Neutrophil (primary cell): Measurements from ENCODE around the gene CD151.

ENCODE experiments used
- H3K27ac ChIP-seq: fragments of 200-600 bp; sonication (generic); 2 replicates; pipeline ENCODE4 v1.5.1; 2016; ENCODE audit warnings: mild to moderate bottlenecking, moderate library complexity
- H3K27me3 ChIP-seq: fragments of 200-600 bp; sonication (generic); 2 replicates; pipeline ENCODE4 v1.6.0; 2016; ENCODE audit warnings: mild to moderate bottlenecking
- H3K36me3 ChIP-seq: fragments of 200-600 bp; sonication (generic); 2 replicates; pipeline ENCODE4 v1.5.1; 2017
- H3K4me1 ChIP-seq, 2 experiments: fragments of 200-600 bp in 1 of 2; sonication (generic) in 1 of 2; 1 replicate in 1 of 2; 2 replicates in 1 of 2; pipeline versions ENCODE4 v1.5.1 to v1.6.1; 2013 to 2016; ENCODE audit warnings: low read depth in 1 of 2, low read length in 1 of 2, mild to moderate bottlenecking in 1 of 2, moderate library complexity in 1 of 2; ENCODE audit not compliant: control insufficient read depth in 1 of 2, insufficient read depth in 1 of 2
- H3K4me3 ChIP-seq, 2 experiments: fragments of 200-600 bp in 1 of 2; sonication (generic) in 1 of 2; 1 replicate in 1 of 2; 2 replicates in 1 of 2; pipeline ENCODE4 v1.5.1; 2013 to 2016; ENCODE audit warnings: low read depth in 1 of 2, low read length in 1 of 2, mild to moderate bottlenecking in 1 of 2, moderate library complexity in 1 of 2
- H3K9me3 ChIP-seq: fragments of 200-600 bp; sonication (generic); 2 replicates; pipeline ENCODE4 v1.5.1; 2016
- TF ChIP-seq, protein P1 (sequence below): fragments of 200-600 bp; sonication (generic); IDR thresholded peaks from 2 replicates; pipeline ENCODE4 v1.5.1; 2016; ENCODE audit warnings: antibody characterized with exemption

The CD151 gene

DNA sequence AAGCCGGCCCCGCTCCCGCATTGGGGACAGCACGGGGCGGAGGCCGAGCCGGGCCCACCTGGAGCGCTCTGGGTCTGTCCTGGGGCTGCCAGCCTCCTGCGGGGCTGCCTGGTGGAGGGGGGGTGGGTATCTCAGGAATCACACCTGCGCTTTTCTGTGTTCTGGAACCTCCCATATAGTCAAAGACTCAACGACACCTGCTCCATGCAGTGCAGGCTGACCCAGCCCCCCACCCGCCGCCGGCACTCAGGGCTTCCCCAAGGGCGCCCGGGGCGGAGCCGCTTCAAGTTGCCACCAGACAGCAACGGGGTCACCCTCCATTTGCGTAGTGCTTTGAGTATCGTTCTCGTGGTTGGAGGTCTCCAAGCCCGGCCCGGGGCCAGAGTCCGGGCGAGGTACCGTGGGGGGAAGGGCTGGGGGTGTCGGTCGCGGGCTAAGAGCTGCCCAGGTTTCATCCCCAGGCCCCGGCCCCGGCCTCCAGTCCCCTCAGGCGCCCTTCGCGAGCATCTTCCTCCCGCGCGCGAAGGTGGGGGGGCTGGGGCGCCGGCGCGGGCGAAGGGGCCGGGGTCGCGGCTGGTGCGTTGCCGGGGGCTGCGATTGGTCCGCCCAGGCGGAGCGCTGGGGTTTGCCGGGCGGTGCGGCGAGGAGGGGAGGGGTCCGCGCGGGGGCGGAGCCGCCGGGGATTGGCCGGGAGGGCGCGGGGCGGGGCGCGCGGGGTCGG is 16.5 kb downstream of the CD151 start:
- H3K9me3 ChIP-seq = no peaks in the 10 kb centered on the region
- H3K4me3 ChIP-seq = peak overlapping the region; percentile 59 to 66
- no peaks in the 10 kb centered on the region for H3K36me3 ChIP-seq
- peaks cover 13 to 20% of the 10 kb centered on the region in 2 experiments for H3K4me1 ChIP-seq
- TF ChIP-seq, protein P1, sequence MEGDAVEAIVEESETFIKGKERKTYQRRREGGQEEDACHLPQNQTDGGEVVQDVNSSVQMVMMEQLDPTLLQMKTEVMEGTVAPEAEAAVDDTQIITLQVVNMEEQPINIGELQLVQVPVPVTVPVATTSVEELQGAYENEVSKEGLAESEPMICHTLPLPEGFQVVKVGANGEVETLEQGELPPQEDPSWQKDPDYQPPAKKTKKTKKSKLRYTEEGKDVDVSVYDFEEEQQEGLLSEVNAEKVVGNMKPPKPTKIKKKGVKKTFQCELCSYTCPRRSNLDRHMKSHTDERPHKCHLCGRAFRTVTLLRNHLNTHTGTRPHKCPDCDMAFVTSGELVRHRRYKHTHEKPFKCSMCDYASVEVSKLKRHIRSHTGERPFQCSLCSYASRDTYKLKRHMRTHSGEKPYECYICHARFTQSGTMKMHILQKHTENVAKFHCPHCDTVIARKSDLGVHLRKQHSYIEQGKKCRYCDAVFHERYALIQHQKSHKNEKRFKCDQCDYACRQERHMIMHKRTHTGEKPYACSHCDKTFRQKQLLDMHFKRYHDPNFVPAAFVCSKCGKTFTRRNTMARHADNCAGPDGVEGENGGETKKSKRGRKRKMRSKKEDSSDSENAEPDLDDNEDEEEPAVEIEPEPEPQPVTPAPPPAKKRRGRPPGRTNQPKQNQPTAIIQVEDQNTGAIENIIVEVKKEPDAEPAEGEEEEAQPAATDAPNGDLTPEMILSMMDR = no peak
- H3K27me3 ChIP-seq = peaks cover 77% of the 10 kb centered on the region
- H3K27ac ChIP-seq = no peak overlapping the region

DNA sequence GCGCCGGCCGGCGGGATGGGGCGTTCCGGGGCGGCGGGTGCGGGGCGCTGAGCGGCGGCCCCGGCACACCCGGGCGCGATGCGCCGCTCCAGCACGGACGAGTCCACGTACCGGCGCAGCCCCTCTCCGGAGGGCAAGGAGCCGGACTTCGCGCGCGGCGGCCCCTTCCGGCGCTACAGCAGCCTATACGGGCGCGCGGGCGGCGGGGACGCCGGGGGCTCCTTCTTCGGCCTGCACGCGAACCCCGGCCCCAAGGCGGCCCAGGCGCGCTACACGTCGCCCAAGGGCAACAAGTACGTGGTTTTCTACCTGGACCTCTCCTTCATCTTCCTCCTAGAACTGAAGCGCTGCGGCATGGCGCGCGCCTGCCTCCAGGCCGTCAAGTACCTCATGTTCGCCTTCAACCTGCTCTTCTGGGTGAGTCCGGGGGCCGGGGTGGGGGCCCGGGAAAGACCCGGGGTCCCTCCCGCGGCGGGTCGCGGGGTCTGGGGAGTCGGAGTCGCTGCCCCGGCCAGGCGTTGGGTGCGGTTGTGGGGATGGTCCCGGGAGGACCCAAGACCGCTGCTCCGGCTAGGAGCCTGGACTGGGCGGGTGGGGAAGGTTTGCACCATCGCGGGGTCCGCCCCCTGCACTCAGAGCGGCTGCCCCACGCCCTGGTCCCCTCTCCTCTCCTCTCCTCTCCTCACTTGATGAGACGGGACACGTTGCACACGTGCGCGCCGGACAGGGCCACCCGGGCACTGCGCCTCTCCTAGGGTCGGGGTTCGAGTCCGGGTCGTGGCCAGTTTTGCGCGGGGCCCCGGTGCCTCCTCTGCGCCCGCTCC is 17.4 kb downstream of the CD151 start:
- peaks cover 68% of the 10 kb centered on the region for H3K27me3 ChIP-seq
- peak overlapping the region; percentile 41 to 59 for H3K4me3 ChIP-seq
- H3K4me1 ChIP-seq = peaks cover 13 to 15% of the 10 kb centered on the region in 2 experiments
- no peak overlapping the region for H3K27ac ChIP-seq
- TF ChIP-seq, protein P1 = no peak
- H3K9me3 ChIP-seq = no peaks in the 10 kb centered on the region
- no peaks in the 10 kb centered on the region for H3K36me3 ChIP-seq

DNA sequence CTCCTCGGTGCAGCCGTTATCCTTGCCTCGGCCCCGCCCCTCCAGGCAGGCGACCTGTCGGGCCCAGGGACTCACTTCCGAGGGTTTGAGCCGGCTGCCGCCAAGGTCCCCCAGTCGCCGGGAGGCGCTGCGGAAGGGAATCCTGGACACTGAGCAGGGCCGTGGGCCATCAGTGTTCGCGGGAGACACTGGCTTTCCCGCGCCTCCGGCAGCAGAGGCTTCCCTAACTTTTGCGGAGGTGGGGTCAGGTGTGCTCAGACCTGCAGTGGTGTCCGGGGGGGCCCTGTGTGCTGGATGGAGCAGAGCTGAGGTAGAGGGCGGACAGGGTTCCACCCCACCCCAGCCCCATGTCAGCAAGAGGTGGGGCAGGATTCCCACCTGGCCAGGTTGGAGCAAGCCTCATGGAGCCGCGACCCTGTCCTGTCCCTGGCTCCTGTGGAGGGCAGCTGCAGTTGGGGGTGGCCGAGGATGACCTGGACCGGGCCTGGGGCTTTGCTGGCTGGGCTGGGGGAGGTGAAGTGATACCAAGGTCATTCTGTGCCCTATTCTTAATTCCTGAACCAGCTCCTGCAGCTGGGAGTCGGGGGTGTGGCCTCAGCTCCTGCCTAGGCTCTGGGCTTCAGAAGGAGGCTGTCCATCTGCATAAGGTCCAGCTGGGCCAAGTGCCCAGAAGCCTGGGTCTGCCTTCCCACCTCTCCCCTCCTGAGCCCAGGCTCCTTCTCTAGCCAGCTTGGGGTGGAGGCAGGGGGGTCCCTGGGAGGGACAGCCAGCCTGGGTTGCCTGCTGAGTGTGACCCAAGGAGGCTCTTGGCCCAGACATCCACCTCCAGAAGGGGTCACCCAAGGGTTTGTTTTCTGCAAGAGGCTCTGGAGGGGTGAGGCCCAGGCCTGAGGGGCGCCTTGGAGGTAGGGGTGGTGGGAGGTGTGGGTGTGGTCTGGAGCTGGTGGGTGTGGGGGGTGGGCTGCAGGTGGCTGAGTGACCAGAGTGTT is 18.3 kb downstream of the CD151 start:
- H3K4me1 ChIP-seq = peaks cover 13 to 15% of the 10 kb centered on the region in 2 experiments
- H3K27ac ChIP-seq = no peak overlapping the region
- H3K27me3 ChIP-seq = peaks cover 59% of the 10 kb centered on the region
- H3K36me3 ChIP-seq = no peaks in the 10 kb centered on the region
- TF ChIP-seq, protein P1 = no peak
- H3K4me3 ChIP-seq = no peak overlapping the region
- no peaks in the 10 kb centered on the region for H3K9me3 ChIP-seq

DNA sequence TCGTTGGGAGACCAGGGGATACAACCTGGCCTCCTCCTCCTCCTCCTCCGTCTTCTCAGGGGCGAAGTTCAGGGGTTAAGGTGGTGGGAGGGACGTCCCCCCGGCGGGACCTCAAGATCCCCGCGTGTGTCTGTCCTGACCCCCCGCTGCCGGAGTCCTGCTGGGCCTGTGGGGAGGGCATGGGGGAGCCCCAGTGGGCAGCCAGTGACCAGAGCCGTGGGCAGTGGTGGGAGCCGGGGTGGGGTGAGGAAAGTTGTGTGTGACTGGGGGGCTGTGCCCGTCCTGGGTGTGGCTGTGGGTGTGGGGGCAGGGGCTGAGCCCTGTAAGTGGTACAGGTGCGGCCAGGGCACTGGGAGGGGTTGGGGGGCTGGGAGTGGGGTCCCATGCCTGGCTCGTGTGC is 20.0 kb downstream of the CD151 start:
- Histone ChIP-seq H3K27me3 (peaks cover 42% of the 10 kb centered on the region), H3K27ac (no peak overlapping the region), H3K4me1 (peaks cover 13 to 15% of the 10 kb centered on the region in 2 experiments), H3K36me3 (no peaks in the 10 kb centered on the region), H3K4me3 (no peak overlapping the region), H3K9me3 (no peaks in the 10 kb centered on the region)
- TF ChIP-seq, protein P1 = no peak
